GM12801 (cell line): ENCODE data around the gene LRRTM1.

Experiments used
- CTCF ChIP-seq: IDR thresholded peaks from one replicate; pipeline ENCODE4 v1.5.1; 2011; ENCODE audit warnings: control low read depth; ENCODE audit not compliant: insufficient read length; ENCODE audit errors: extremely low read depth

Gene LRRTM1

GRCh38 chr2:80323610-80324009 lies 19.1 kb upstream of the LRRTM1 start:
- TF ChIP-seq CTCF = no peak

GRCh38 chr2:80322958-80323357 lies 18.4 kb upstream of the LRRTM1 start:
- TF ChIP-seq CTCF = no peak

- no peak for TF ChIP-seq CTCF
Measured at GRCh38 chr2:80322311-80322920, 17.9 kb upstream of the LRRTM1 start.

GRCh38 chr2:80312282-80312839 lies 7.8 kb upstream of the LRRTM1 start:
- no peak for TF ChIP-seq CTCF

- no peak for TF ChIP-seq CTCF
Measured at GRCh38 chr2:80311304-80311703, 6.8 kb upstream of the LRRTM1 start.

- TF ChIP-seq CTCF = no peak
Measured at GRCh38 chr2:80303006-80303908, 1.3 kb downstream of the LRRTM1 start.

GRCh38 chr2:80302314-80303005 lies 2.1 kb downstream of the LRRTM1 start:
- no peak for TF ChIP-seq CTCF
